Endothelial cell of umbilical vein (primary cell): Measurements from ENCODE around the gene HGF. TPM values are rescaled to one million over a fixed set of nuclear protein-coding genes. Genes with fewer than 3 reads are reported as not detected.

ENCODE experiments used
- BruUV-seq: library from RNA; stranded (reverse); fragments of 400-500 nt; replicated peaks from 2 replicates; lab custom pipeline; 2021; lab: Mats Ljungman, UMichigan
- CTCF ChIA-PET: fragments of 300-600, 350-600 bp; sonication (Branson Sonifier 250); formaldehyde crosslinking; loops from one replicate; lab custom pipeline; 2021; ENCODE audit warnings: antibody characterized with exemption, inconsistent platforms; lab: Charles Lee
- POLR2A ChIA-PET: fragments of 300-600, 350-600 bp; sonication (Branson Sonifier 250); formaldehyde crosslinking; loops from one replicate; lab custom pipeline; 2021; ENCODE audit warnings: antibody characterized with exemption, inconsistent platforms; lab: Charles Lee
- DNase-seq: peaks from one replicate; pipeline ENCODE4 v3.0.0-alpha.2; 2011; ENCODE audit warnings: low read depth, low spot score
- FAIRE-seq: peaks from 2 replicates; lab custom pipeline; 2011; peaks lifted over from hg19 to GRCh38; lab: Jason Lieb, UNC
- H2AFZ ChIP-seq: 2 replicates; pipeline ENCODE4 v1.6.0; 2012; ENCODE audit warnings: low read depth, low read length, control low read depth, inconsistent platforms
- H3K27ac ChIP-seq: 2 replicates; pipeline ENCODE4 v1.5.1; 2011; ENCODE audit warnings: low read depth, mild to moderate bottlenecking, control low read depth, low read length, moderate library complexity; ENCODE audit not compliant: insufficient read depth
- H3K27me3 ChIP-seq, 2 experiments: 2 replicates each; pipeline versions ENCODE4 v1.6.0 to v1.6.1; 2011; ENCODE audit warnings: low read length in 2 of 2, mixed read lengths in 1 of 2; ENCODE audit not compliant: control insufficient read depth in 2 of 2, insufficient read depth in 2 of 2
- H3K36me3 ChIP-seq, 2 experiments: 2 replicates in 1 of 2; 3 replicates in 1 of 2; pipeline ENCODE4 v1.5.1; 2011; ENCODE audit warnings: low read length in 2 of 2, mild to moderate bottlenecking in 1 of 2, moderate library complexity in 1 of 2; ENCODE audit not compliant: control insufficient read depth in 2 of 2, insufficient read depth in 2 of 2; ENCODE audit errors: extremely low read depth in 1 of 2
- H3K4me1 ChIP-seq: 3 replicates; pipeline ENCODE4 v1.5.1; 2011; ENCODE audit warnings: mild to moderate bottlenecking, low read length; ENCODE audit not compliant: control insufficient read depth, insufficient read depth; ENCODE audit errors: extremely low read depth
- H3K4me2 ChIP-seq: 2 replicates; pipeline ENCODE4 v1.6.1; 2011; ENCODE audit warnings: low read length, control low read depth, mixed read lengths; ENCODE audit not compliant: insufficient read depth
- H3K4me3 ChIP-seq, 3 experiments: fragments of 200-600 bp in 1 of 3; sonication (generic), shearing (Covaris generic) in 1 of 3; replicated peaks in 1 of 3; 2 replicates each; pipeline ENCODE4 v1.5.1; 2011 to 2016; ENCODE audit warnings: control low read depth in 3 of 3, low read length in 3 of 3, mild to moderate bottlenecking in 2 of 3, inconsistent platforms in 1 of 3, low read depth in 1 of 3, moderate library complexity in 1 of 3; ENCODE audit not compliant: insufficient read depth in 1 of 3
- H3K79me2 ChIP-seq: 2 replicates; pipeline ENCODE4 v1.6.0; 2012; ENCODE audit warnings: low read length, inconsistent platforms; ENCODE audit not compliant: control insufficient read depth, insufficient read depth
- H3K9ac ChIP-seq: replicated peaks from 2 replicates; pipeline ENCODE3; 2011; ENCODE audit warnings: low read length, control low read depth; ENCODE audit not compliant: insufficient read depth; ENCODE audit errors: extremely low read depth
- H3K9me1 ChIP-seq: replicated peaks from 3 replicates; pipeline ENCODE4 v1.6.0; 2011; ENCODE audit warnings: mild to moderate bottlenecking, low read length; ENCODE audit not compliant: control insufficient read depth, insufficient read depth; ENCODE audit errors: extremely low read depth
- H3K9me3 ChIP-seq: replicated peaks from 2 replicates; pipeline ENCODE4 v1.5.1; 2012; ENCODE audit warnings: low read length, inconsistent platforms; ENCODE audit not compliant: control insufficient read depth, insufficient read depth
- H4K20me1 ChIP-seq: replicated peaks from 2 replicates; pipeline ENCODE3; 2011; ENCODE audit warnings: mild to moderate bottlenecking, low read length; ENCODE audit not compliant: control insufficient read depth, insufficient read depth; ENCODE audit errors: extremely low read depth
- CTCF ChIP-seq, 2 donors: IDR thresholded peaks; 1 replicate in 1 of 2; 2 replicates in 1 of 2; pipeline ENCODE4 v1.5.1; 2011; ENCODE audit warnings: low read length in 2 of 2, mild to moderate bottlenecking in 2 of 2, moderate library complexity in 2 of 2, control low read depth in 1 of 2, inconsistent platforms in 1 of 2, low read depth in 1 of 2; ENCODE audit not compliant: insufficient read depth in 1 of 2; ENCODE audit errors: extremely low read depth in 1 of 2
- EZH2 ChIP-seq: IDR thresholded peaks from 2 replicates; pipeline ENCODE4 v1.6.1; 2012; ENCODE audit warnings: borderline replicate concordance, low read depth, mild to moderate bottlenecking, moderate library complexity, low read length, inconsistent platforms; ENCODE audit not compliant: severe bottlenecking
- FOS ChIP-seq: IDR thresholded peaks from 2 replicates; pipeline ENCODE4 v1.6.1; 2011; ENCODE audit warnings: mild to moderate bottlenecking, low read length, moderate library complexity, borderline replicate concordance; ENCODE audit not compliant: insufficient read depth
- GATA2 ChIP-seq: IDR thresholded peaks from 2 replicates; pipeline ENCODE4 v1.7.0; 2011; ENCODE audit warnings: low read depth, mild to moderate bottlenecking, moderate library complexity, mixed read lengths, low read length; ENCODE audit not compliant: insufficient read length, insufficient read depth
- JUN ChIP-seq: IDR thresholded peaks from 2 replicates; pipeline ENCODE4 v1.6.1; 2011; ENCODE audit warnings: borderline replicate concordance, low read depth; ENCODE audit not compliant: insufficient read length, insufficient read depth
- MAX ChIP-seq: IDR thresholded peaks from 2 replicates; pipeline ENCODE4 v1.6.1; 2011; ENCODE audit not compliant: insufficient read depth, insufficient read length
- MYC ChIP-seq: IDR thresholded peaks from one replicate; pipeline ENCODE4 v1.6.1; 2011; ENCODE audit warnings: mild to moderate bottlenecking, low read depth, low read length
- POLR2A ChIP-seq: IDR thresholded peaks from 2 replicates; pipeline ENCODE4 v1.6.1; 2012; ENCODE audit warnings: low read depth, mild to moderate bottlenecking, control low read depth, low read length
- POLR2AphosphoS5 ChIP-seq: IDR thresholded peaks from 2 replicates; pipeline ENCODE4 v1.6.1; 2012; ENCODE audit warnings: low read depth, mild to moderate bottlenecking, control low read depth, low read length, moderate library complexity; ENCODE audit not compliant: insufficient read depth
- dilution Hi-C: fragments of 300-500 bp; cut with MboI; formaldehyde crosslinking; loops from one replicate; pipeline ENCODE4 v1.15.0; 2019; ENCODE audit warnings: low sequenced_read_pairs; ENCODE audit not compliant: extremely low pct_ligation_motif_present
- intact Hi-C: fragments of 100-400 bp; cut with micrococcal nuclease; formaldehyde crosslinking; loops from one replicate; pipeline ENCODE4 v1.10.0; 2022
- polyA plus RNA-seq, 4 experiments: library from polyadenylated mRNA; depleted of rRNA in 3 of 4; stranded (reverse) in 3 of 4; unstranded in 1 of 4; fragments of >200 nt; gene quantifications; 2 replicates each; pipeline versions ENCODE4 v1.2.1 to v1.2.3, GENCODE V29; 2011 to 2012; ENCODE audit warnings: missing spikeins in 1 of 4
- total RNA-seq: library from RNA; stranded (reverse); gene quantifications from 2 replicates; pipeline ENCODE4 v1.2.3, GENCODE V29; 2021

Gene HGF
- total and polyA plus RNA-seq, 2 donors (not counting 3 experiments of a cell fraction or from before 2014, with no cell fraction given): 0.15 to 0.18 TPM

- H3K9me1 ChIP-seq: no peaks in the 10 kb centered on the region
- peaks cover 3% of the 10 kb centered on the region for H3K4me1 ChIP-seq
- no peak overlapping the region for H3K9ac ChIP-seq
- CTCF ChIA-PET: no interaction called here
- intact Hi-C loops: no loop called here
- dilution Hi-C loops: no loop called here
- no peaks in the 10 kb centered on the region for H3K79me2 ChIP-seq
- H3K9me3 ChIP-seq: no peaks in the 10 kb centered on the region
- POLR2A ChIA-PET: no interaction called here
- H3K4me2 ChIP-seq: no peak overlapping the region
- no peak for DNase-seq
- no peak overlapping the region for H3K4me3 ChIP-seq
- no peak overlapping the region for H2AFZ ChIP-seq
- H3K27ac ChIP-seq: no peak overlapping the region
- H4K20me1 ChIP-seq: no peaks in the 10 kb centered on the region
- BruUV-seq: no TSS peak
- no peak for TF ChIP-seq FOS
- no peak for TF ChIP-seq POLR2A
- no peak for TF ChIP-seq POLR2AphosphoS5
- TF ChIP-seq JUN: no peak
- TF ChIP-seq GATA2: no peak
- TF ChIP-seq EZH2: no peak
- TF ChIP-seq CTCF (IDR thresholded peaks at IDR 0.05; ENCODE audit: extremely low read depth in 1 of 2, insufficient read depth in 1 of 2, low read depth in 1 of 2, low read length in 2 of 2): no peak
- no peak for TF ChIP-seq MAX
- no peak for TF ChIP-seq MYC
- no peaks in the 10 kb centered on the region for H3K27me3 ChIP-seq
- FAIRE-seq: no peak
- no peaks in the 10 kb centered on the region for H3K36me3 ChIP-seq
Measured at GRCh38 chr7:81709836-81710235, 60.0 kb downstream of the HGF start.
